Measurements from ENCODE around the gene CDC42EP4.

The CDC42EP4 gene

DNA sequence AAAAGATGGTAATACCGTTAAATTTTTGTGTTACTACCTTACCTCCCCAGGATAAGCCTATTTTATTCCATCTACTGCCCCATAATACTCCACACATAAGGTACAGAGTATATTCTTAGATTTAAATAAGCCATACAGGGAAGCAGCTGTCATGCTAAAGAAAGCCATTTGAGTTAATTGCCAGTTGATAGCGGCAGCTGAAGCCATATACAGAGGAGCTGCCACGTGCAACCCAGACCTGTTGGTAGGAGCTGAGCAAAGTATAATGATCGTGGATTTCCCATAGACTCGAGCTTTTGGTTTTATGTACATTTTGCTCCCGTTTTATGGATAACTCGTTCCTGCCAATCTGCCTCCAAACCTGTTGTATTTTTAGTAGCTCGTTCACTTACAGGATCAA is 62.1 kb downstream of the CDC42EP4 start:
- no peak overlapping the region for H3K4me3 ChIP-seq (ENCODE audit: low read length)
- no peaks in the 10 kb centered on the region for H3K9me3 ChIP-seq (ENCODE audit: insufficient read depth, low read length)
- H2AFZ ChIP-seq (ENCODE audit: low read depth, low read length), result no peak overlapping the region
- no peak overlapping the region for H3K9ac ChIP-seq (ENCODE audit: low read length)
- no peaks in the 10 kb centered on the region for H3K79me2 ChIP-seq (ENCODE audit: low read length)
- TF ChIP-seq CTCF (IDR thresholded peaks at IDR 0.05; ENCODE audit: low read depth, low read length), result no peak
- TF ChIP-seq EZH2phosphoT487 (IDR thresholded peaks at IDR 0.05; ENCODE audit: low read depth), result no peak
- H3K36me3 ChIP-seq (replicated peaks; ENCODE audit: low read depth, low read length), result peaks cover 5% of the 10 kb centered on the region
- H3K27me3 ChIP-seq (ENCODE audit: low read depth, low read length), result no peaks in the 10 kb centered on the region
- H4K20me1 ChIP-seq (ENCODE audit: insufficient read depth, low read length), result no peaks in the 10 kb centered on the region
- H3K4me1 ChIP-seq (ENCODE audit: low read length), result no peaks in the 10 kb centered on the region
- H3K27ac ChIP-seq (ENCODE audit: low read length), result no peak overlapping the region
- no peak overlapping the region for H3K4me2 ChIP-seq (ENCODE audit: low read length)

- H3K4me3 ChIP-seq (ENCODE audit: low read length), result no peak overlapping the region
- TF ChIP-seq CTCF (IDR thresholded peaks at IDR 0.05; ENCODE audit: low read depth, low read length) (no peak), EZH2phosphoT487 (IDR thresholded peaks at IDR 0.05; ENCODE audit: low read depth) (no peak)
- H3K36me3 ChIP-seq (replicated peaks; ENCODE audit: low read depth, low read length), result peaks cover 5% of the 10 kb centered on the region
- no peaks in the 10 kb centered on the region for H3K27me3 ChIP-seq (ENCODE audit: low read depth, low read length)
- H3K4me1 ChIP-seq (ENCODE audit: low read length), result no peaks in the 10 kb centered on the region
- no peak overlapping the region for H2AFZ ChIP-seq (ENCODE audit: low read depth, low read length)
- no peak overlapping the region for H3K4me2 ChIP-seq (ENCODE audit: low read length)
- no peak overlapping the region for H3K9ac ChIP-seq (ENCODE audit: low read length)
- H3K9me3 ChIP-seq (ENCODE audit: insufficient read depth, low read length), result no peaks in the 10 kb centered on the region
- no peaks in the 10 kb centered on the region for H3K79me2 ChIP-seq (ENCODE audit: low read length)
- H3K27ac ChIP-seq (ENCODE audit: low read length), result no peak overlapping the region
- H4K20me1 ChIP-seq (ENCODE audit: insufficient read depth, low read length), result no peaks in the 10 kb centered on the region
Measured at GRCh38 chr17:73248532-73248931, 63.3 kb downstream of the CDC42EP4 start.

DNA sequence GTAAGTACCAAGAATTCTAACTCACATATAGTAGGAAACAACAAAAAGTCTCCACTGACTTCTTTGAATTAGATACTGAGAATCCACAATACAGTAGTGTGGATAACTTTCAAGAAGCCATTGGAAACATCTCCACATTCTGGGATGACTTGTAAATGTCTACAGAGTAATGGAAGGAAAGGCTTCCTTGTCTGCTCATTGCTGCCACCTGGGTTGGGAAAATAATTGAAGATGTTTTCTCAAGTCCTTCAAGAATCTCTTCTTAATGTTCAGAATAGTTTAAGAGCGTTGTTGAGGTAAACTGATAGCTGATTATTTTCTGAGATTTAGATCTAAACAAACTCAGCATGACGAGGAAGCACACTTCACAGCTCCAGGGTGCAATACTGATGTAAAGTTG is 64.1 kb downstream of the CDC42EP4 start:
- Histone ChIP-seq H3K79me2 (ENCODE audit: low read length) (no peaks in the 10 kb centered on the region), H3K9me3 (ENCODE audit: insufficient read depth, low read length) (no peaks in the 10 kb centered on the region), H3K9ac (ENCODE audit: low read length) (no peak overlapping the region), H3K4me1 (ENCODE audit: low read length) (no peaks in the 10 kb centered on the region), H4K20me1 (ENCODE audit: insufficient read depth, low read length) (no peaks in the 10 kb centered on the region), H2AFZ (ENCODE audit: low read depth, low read length) (no peak overlapping the region), H3K4me3 (ENCODE audit: low read length) (no peak overlapping the region), H3K27ac (ENCODE audit: low read length) (no peak overlapping the region), H3K36me3 (replicated peaks; ENCODE audit: low read depth, low read length) (peaks cover 5% of the 10 kb centered on the region), H3K4me2 (ENCODE audit: low read length) (no peak overlapping the region), H3K27me3 (ENCODE audit: low read depth, low read length) (no peaks in the 10 kb centered on the region)
- no peak; the same call in 1 of the 2 replicates for TF ChIP-seq CTCF (IDR thresholded peaks at IDR 0.05; ENCODE audit: low read depth, low read length)
- no peak for TF ChIP-seq EZH2phosphoT487 (IDR thresholded peaks at IDR 0.05; ENCODE audit: low read depth)

GRCh38 chr17:73240561-73240960 is 71.2 kb downstream of the CDC42EP4 start:
- Histone ChIP-seq H3K9ac (ENCODE audit: low read length) (no peak overlapping the region), H3K27me3 (ENCODE audit: low read depth, low read length) (no peaks in the 10 kb centered on the region), H3K9me3 (ENCODE audit: insufficient read depth, low read length) (no peaks in the 10 kb centered on the region), H4K20me1 (ENCODE audit: insufficient read depth, low read length) (no peaks in the 10 kb centered on the region), H3K36me3 (replicated peaks; ENCODE audit: low read depth, low read length) (peaks cover 28% of the 10 kb centered on the region), H3K4me1 (ENCODE audit: low read length) (no peaks in the 10 kb centered on the region), H3K79me2 (ENCODE audit: low read length) (no peaks in the 10 kb centered on the region), H3K4me2 (ENCODE audit: low read length) (no peak overlapping the region), H2AFZ (ENCODE audit: low read depth, low read length) (no peak overlapping the region), H3K4me3 (ENCODE audit: low read length) (no peak overlapping the region), H3K27ac (ENCODE audit: low read length) (no peak overlapping the region)
- no peak for TF ChIP-seq CTCF (IDR thresholded peaks at IDR 0.05; ENCODE audit: low read depth, low read length)
- TF ChIP-seq EZH2phosphoT487 (IDR thresholded peaks at IDR 0.05; ENCODE audit: low read depth), result no peak
